Uterus (tissue), 2 donors: Measurements from ENCODE around the gene KLHL25.
A peak's percentile ranks its signal among the peaks of the same experiment; 100 is the strongest.

Experiments used
- POLR2A ChIP-seq, 2 donors: fragments of 450-650 bp; IDR thresholded peaks; one replicate each; pipeline ENCODE4 v1.6.1; 2016; ENCODE audit warnings: antibody characterized with exemption in 2 of 2, mild to moderate bottlenecking in 1 of 2, moderate library complexity in 1 of 2
- TF ChIP-seq, protein P1 (sequence below), 4 experiments: fragments of 200-600 bp in 2 of 4; fragments of 450-650 bp in 2 of 4; sonication (generic) in 2 of 4; IDR thresholded peaks; one replicate each; pipeline ENCODE4 v1.5.1; 2016 to 2019; ENCODE audit warnings: antibody characterized with exemption in 4 of 4, mild to moderate bottlenecking in 2 of 4, moderate library complexity in 1 of 4

DNA sequence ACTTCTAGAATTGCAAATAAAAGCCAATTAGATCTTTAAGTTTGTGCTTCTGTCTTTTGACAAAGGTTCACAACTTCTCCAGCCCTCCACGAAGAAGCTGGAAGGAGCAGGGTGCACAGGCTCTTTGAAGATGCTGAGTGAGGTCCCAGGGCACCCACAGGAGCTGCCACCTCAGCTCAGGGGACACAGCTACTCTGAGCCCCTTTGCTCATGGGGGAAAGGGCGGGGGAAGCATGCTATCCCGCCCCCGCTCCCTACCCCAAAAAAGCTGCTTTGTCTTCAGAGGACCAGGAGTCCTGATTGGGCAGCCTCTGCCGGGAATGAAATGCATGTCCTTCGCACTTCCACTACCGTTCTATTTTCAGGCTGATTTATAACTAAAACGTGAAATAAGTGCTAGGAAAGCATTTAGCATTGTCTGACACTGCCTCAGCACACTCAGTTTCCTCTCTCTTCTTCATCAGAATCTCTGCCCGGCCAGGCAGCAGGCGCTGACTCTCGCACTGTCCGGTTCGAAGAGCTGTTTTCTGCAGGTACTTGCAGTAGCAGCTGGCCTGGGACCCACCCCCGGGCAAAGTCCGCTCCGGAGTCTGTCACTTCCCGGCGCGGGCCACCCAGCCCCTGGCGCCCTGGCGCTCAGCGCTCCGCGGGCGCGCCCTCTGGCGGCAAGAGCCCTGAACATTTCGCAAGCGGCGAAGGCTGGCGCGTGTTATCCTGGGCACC, 45.5 kb upstream of the KLHL25 start:
- TF ChIP-seq POLR2A (IDR thresholded peaks at IDR 0.05), result no peak
- TF ChIP-seq, protein P1, sequence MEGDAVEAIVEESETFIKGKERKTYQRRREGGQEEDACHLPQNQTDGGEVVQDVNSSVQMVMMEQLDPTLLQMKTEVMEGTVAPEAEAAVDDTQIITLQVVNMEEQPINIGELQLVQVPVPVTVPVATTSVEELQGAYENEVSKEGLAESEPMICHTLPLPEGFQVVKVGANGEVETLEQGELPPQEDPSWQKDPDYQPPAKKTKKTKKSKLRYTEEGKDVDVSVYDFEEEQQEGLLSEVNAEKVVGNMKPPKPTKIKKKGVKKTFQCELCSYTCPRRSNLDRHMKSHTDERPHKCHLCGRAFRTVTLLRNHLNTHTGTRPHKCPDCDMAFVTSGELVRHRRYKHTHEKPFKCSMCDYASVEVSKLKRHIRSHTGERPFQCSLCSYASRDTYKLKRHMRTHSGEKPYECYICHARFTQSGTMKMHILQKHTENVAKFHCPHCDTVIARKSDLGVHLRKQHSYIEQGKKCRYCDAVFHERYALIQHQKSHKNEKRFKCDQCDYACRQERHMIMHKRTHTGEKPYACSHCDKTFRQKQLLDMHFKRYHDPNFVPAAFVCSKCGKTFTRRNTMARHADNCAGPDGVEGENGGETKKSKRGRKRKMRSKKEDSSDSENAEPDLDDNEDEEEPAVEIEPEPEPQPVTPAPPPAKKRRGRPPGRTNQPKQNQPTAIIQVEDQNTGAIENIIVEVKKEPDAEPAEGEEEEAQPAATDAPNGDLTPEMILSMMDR (IDR thresholded peaks at IDR 0.05), result peak; percentile 89 to 94 (median 91)
